ENCODE measurements around the gene SLC44A3. TPM values are rescaled to one million over a fixed set of nuclear protein-coding genes. Genes with fewer than 3 reads are reported as not detected.

The SLC44A3 gene
- total and polyA plus RNA-seq, 12 donors, result 1.2 to 9.4 (median 4.8) TPM

DNA sequence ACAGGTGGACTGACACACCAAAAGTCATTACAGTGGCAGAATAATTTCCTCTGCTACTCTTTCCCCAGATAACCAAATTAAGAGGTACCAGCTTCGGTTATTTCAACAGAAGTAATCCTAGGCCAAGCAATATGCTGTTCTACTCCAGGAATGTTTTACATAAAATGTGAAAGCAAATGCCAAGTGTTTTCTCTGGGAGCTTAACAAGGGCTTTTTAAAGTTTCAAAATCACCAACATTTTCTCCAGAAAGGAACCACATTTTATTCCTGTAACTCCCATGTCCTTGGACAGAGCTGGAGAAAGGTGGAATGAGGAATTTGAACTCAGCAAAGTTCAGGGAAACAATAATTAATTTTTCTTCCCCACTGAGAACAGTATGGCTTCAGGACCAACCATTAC is 79.6 kb downstream of the SLC44A3 start:
- Histone ChIP-seq H3K9me3 (no peaks in the 10 kb centered on the region), H3K36me3 (peaks cover 0 to 88% (median 48%) of the 10 kb centered on the region in 9 donors), H3K27me3 (no peaks in the 10 kb centered on the region), H3K4me1 (peaks cover 0 to 37% (median 8%) of the 10 kb centered on the region in 9 donors), H3K4me3 (no peak overlapping the region), H3K27ac (no peak overlapping the region)
- DNase-seq (no peak), ATAC-seq (no peak)
- intact Hi-C loops (cut with DNase I), result loop anchor here in 1 of 10 donors (5.0 kb wide), 1 partner anchor 47 kb away; no protein-coding TSS in a partner anchor
- TF ChIP-seq, protein P1, sequence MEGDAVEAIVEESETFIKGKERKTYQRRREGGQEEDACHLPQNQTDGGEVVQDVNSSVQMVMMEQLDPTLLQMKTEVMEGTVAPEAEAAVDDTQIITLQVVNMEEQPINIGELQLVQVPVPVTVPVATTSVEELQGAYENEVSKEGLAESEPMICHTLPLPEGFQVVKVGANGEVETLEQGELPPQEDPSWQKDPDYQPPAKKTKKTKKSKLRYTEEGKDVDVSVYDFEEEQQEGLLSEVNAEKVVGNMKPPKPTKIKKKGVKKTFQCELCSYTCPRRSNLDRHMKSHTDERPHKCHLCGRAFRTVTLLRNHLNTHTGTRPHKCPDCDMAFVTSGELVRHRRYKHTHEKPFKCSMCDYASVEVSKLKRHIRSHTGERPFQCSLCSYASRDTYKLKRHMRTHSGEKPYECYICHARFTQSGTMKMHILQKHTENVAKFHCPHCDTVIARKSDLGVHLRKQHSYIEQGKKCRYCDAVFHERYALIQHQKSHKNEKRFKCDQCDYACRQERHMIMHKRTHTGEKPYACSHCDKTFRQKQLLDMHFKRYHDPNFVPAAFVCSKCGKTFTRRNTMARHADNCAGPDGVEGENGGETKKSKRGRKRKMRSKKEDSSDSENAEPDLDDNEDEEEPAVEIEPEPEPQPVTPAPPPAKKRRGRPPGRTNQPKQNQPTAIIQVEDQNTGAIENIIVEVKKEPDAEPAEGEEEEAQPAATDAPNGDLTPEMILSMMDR (IDR thresholded peaks at IDR 0.05), result no peak
- WGBS, 2 donors, result 75 to 78% methylated on average over 1 of the region's 1 CpG

DNA sequence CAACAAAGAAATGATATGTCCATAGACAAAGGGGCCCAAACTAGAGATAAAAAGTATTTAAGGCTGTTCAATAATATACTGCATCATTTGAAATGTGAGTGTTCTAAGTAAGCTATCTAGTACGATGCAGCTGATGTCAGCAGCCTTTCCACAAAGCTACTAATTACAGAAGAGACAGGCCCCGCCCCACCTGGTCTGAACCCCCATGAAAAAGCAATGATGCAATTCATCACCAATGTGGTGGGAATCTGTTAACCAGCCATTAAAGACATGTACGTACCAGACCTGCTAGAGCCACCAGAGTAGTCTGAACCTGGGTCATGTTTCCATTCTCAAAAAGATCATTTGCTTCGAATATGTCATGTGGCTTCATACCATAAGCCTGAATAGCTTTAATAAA is 81.7 kb downstream of the SLC44A3 start:
- TF ChIP-seq, protein P1 (IDR thresholded peaks at IDR 0.05), result no peak
- no peak overlapping the region for H3K4me3 ChIP-seq
- DNase-seq, result no peak
- peaks cover 0 to 54% (median 14%) of the 10 kb centered on the region in 9 donors for H3K4me1 ChIP-seq
- intact Hi-C loops (cut with DNase I), result no loop called here
- WGBS, 2 donors, result 78 to 84% methylated on average over 4 of the region's 4 CpGs
- peaks cover 0 to 74% (median 33%) of the 10 kb centered on the region in 9 donors for H3K36me3 ChIP-seq
- no peak for ATAC-seq
- H3K9me3 ChIP-seq, result no peaks in the 10 kb centered on the region
- H3K27ac ChIP-seq, result no peak overlapping the region
- no peaks in the 10 kb centered on the region for H3K27me3 ChIP-seq

DNA sequence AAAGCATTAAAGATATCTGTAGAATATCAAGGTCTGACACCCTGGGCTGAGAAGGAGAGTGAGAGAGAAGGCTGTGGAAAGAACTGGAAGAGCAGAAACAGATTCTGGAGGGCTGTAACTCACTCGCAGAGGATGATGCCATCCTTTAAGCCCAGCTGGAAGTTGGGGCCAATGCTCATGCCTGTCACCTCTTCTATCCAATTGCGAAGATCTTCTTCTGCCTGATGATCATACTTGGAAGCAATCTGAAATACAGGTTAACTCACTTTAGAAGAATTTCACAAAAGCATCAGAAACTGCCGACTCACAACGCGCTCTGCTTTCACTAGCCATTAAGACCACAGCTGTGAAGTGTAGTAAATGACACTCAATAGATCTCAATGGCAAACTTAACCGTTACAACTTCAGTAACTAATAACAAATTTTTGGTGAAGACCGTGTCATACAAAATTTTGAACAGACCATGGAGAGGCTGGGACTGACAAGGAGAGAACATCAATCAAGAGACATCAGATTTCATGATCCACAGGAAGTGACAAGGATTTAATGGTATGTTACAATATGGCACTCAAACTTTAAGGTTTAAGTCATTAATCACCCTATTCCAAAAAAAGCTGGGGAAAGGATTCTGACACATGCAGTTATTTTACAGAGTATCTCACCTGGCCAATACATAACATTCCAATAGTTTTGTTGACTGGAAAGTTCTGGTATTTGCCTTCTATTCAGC is 83.3 kb downstream of the SLC44A3 start:
- no peaks in the 10 kb centered on the region for H3K9me3 ChIP-seq
- H3K27me3 ChIP-seq, result no peaks in the 10 kb centered on the region
- intact Hi-C loops (cut with DNase I), result no loop called here
- TF ChIP-seq, protein P1 (IDR thresholded peaks at IDR 0.05), result no peak
- DNase-seq, result no peak
- peaks cover 0 to 72% (median 24%) of the 10 kb centered on the region in 9 donors for H3K36me3 ChIP-seq
- peaks cover 0 to 65% (median 14%) of the 10 kb centered on the region in 9 donors for H3K4me1 ChIP-seq
- H3K27ac ChIP-seq, result no peak overlapping the region
- no peak overlapping the region for H3K4me3 ChIP-seq
- ATAC-seq, result no peak
- WGBS, 2 donors, result 84 to 85% methylated on average over 7 of the region's 7 CpGs

DNA sequence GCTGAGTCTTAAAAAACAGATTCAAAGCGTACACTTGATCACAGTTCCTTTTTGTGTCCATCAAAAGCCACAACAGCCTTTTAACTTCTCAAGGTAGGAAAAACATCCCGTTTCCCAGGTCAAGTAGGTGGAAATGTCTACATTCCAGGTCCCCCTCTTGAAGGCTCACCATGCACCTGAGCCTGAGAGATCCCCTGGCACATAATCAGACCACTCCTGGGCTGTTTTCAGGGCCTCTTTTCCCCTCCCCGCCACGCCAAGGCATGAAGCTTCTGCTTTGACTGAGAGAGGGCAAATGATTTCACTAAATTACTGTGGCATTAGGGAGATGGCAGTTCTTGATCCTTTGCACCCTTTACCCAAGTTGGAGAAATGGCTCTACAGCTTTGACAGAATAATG is 85.0 kb downstream of the SLC44A3 start:
- Histone ChIP-seq H3K9me3 (no peaks in the 10 kb centered on the region), H3K36me3 (peaks cover 0 to 62% (median 21%) of the 10 kb centered on the region in 9 donors), H3K4me1 (peaks cover 2 to 68% (median 26%) of the 10 kb centered on the region in 9 donors), H3K27me3 (no peaks in the 10 kb centered on the region), H3K27ac (no peak overlapping the region), H3K4me3 (no peak overlapping the region)
- intact Hi-C loops (cut with DNase I), result no loop called here
- DNase-seq, result no peak
- TF ChIP-seq, protein P1 (IDR thresholded peaks at IDR 0.05), result no peak
- no peak for ATAC-seq
- WGBS, 2 donors, result 91 to 93% methylated on average over 4 of the region's 4 CpGs
